GM12878 (cell line): ENCODE data around the gene RPGRIP1L. TPM values are rescaled to one million over a fixed set of nuclear protein-coding genes. Genes with fewer than 3 reads are reported as not detected.

ENCODE experiments used
- ATAC-seq: fragments of 200-7000 bp; cut with Tn5 transposase; 3 replicates; pipeline ENCODE4 v1.9.1; 2020; ENCODE audit warnings: mild to moderate bottlenecking, moderate library complexity
- BruUV-seq: library from RNA; stranded (reverse); fragments of 400-500 nt; replicated peaks from 2 replicates; lab custom pipeline; 2021; lab: Mats Ljungman, UMichigan
- CTCF ChIA-PET: fragments of 300-600 bp; sonication (Branson Sonifier 250); formaldehyde crosslinking; extraction: SDS; loops from one replicate; lab custom pipeline; 2021; ENCODE audit warnings: inconsistent platforms; lab: Yijun Ruan, JAX
- POLR2A ChIA-PET: fragments of 350-600 bp; formaldehyde crosslinking; extraction: SDS; loops from one replicate; lab custom pipeline; 2021; ENCODE audit warnings: inconsistent platforms; lab: Charles Lee
- RAD21 ChIA-PET: fragments of 300-600 bp; sonication (Branson Sonifier 250); formaldehyde crosslinking; loops from one replicate; lab custom pipeline; 2023; ENCODE audit warnings: antibody characterized with exemption; ENCODE audit not compliant: unreplicated experiment; lab: Charles Lee
- SMC1A ChIA-PET: fragments of 300-600 bp; sonication (Branson Sonifier 250); formaldehyde crosslinking; loops from one replicate; lab custom pipeline; 2023; ENCODE audit not compliant: unreplicated experiment, uncharacterized antibody; lab: Charles Lee
- DNase-seq: peaks from one replicate; pipeline ENCODE4 v3.0.0-alpha.2; 2011; ENCODE audit warnings: low read depth, low spot score
- FAIRE-seq: peaks from 3 replicates; lab custom pipeline; 2011; peaks lifted over from hg19 to GRCh38; lab: Jason Lieb, UNC
- H2AFZ ChIP-seq: 2 replicates; pipeline ENCODE4 v1.6.0; 2011; ENCODE audit warnings: low read depth, low read length, control low read depth; ENCODE audit not compliant: control insufficient read depth
- H3K27ac ChIP-seq: 2 replicates; pipeline ENCODE4 v1.5.1; 2011; ENCODE audit warnings: control low read depth; ENCODE audit not compliant: control insufficient read depth, insufficient read depth
- H3K27me3 ChIP-seq, 2 experiments: replicated peaks in 1 of 2; 2 replicates each; pipeline versions ENCODE4 v1.6.0 to v1.6.1; 2011; ENCODE audit warnings: low read length in 1 of 2; ENCODE audit not compliant: control insufficient read depth in 2 of 2, insufficient read depth in 2 of 2
- H3K36me3 ChIP-seq, 2 experiments: 2 replicates each; pipeline ENCODE4 v1.5.1; 2011; ENCODE audit warnings: low read length in 1 of 2; ENCODE audit not compliant: control insufficient read depth in 2 of 2, insufficient read depth in 2 of 2
- H3K4me1 ChIP-seq: 2 replicates; pipeline ENCODE4 v1.6.1; 2011; ENCODE audit warnings: mild to moderate bottlenecking, low read length, moderate library complexity, mixed read lengths; ENCODE audit not compliant: control insufficient read depth, insufficient read depth
- H3K4me2 ChIP-seq: 2 replicates; pipeline ENCODE4 v1.6.0; 2011; ENCODE audit warnings: control low read depth; ENCODE audit not compliant: control insufficient read depth, insufficient read depth
- H3K4me3 ChIP-seq: fragments of 200-600 bp; sonication (generic); 2 replicates; pipeline ENCODE4 v1.5.1; 2016
- H3K79me2 ChIP-seq: 2 replicates; pipeline ENCODE4 v1.6.0; 2011; ENCODE audit warnings: low read length; ENCODE audit not compliant: control insufficient read depth, insufficient read depth
- H3K9ac ChIP-seq: 2 replicates; pipeline ENCODE4 v1.8.0; 2011; ENCODE audit warnings: low read length, control low read depth, mixed read lengths; ENCODE audit not compliant: control insufficient read depth, insufficient read depth
- H3K9me3 ChIP-seq: replicated peaks from 3 replicates; pipeline ENCODE4 v1.5.1; 2011; ENCODE audit warnings: mild to moderate bottlenecking, low read length; ENCODE audit not compliant: control insufficient read depth, insufficient read depth
- H4K20me1 ChIP-seq: 2 replicates; pipeline ENCODE4 v1.6.0; 2011; ENCODE audit not compliant: control insufficient read depth, insufficient read depth
- CEBPZ ChIP-seq: fragments of 150-350 bp; IDR thresholded peaks from 2 replicates; pipeline ENCODE4 v1.6.1; 2016; ENCODE audit warnings: low read depth, low read length
- FOXK2 ChIP-seq: fragments of 450-650 bp; IDR thresholded peaks from 2 replicates; pipeline ENCODE4 v1.6.1; 2017; ENCODE audit warnings: mild to moderate bottlenecking, moderate library complexity
- MAX ChIP-seq: IDR thresholded peaks from 2 replicates; pipeline ENCODE4 v1.6.1; 2012; ENCODE audit warnings: low read depth, low read length, improper control_type of control experiment
- NFIC ChIP-seq: IDR thresholded peaks from 2 replicates; pipeline ENCODE4 v1.6.1; 2012; ENCODE audit warnings: low read depth, mild to moderate bottlenecking, inconsistent platforms, low read length, moderate library complexity
- NFXL1 ChIP-seq: fragments of 450-650 bp; IDR thresholded peaks from 2 replicates; pipeline ENCODE4 v1.6.1; 2017; ENCODE audit warnings: antibody characterized with exemption, mild to moderate bottlenecking, borderline replicate concordance
- SMAD1 ChIP-seq: fragments of 450-650 bp; IDR thresholded peaks from 2 replicates; pipeline ENCODE4 v1.6.1; 2018; ENCODE audit warnings: mild to moderate bottlenecking, low read depth; ENCODE audit not compliant: partially characterized antibody
- SMC3 ChIP-seq: IDR thresholded peaks from 2 replicates; pipeline ENCODE4 v1.6.1; 2011; ENCODE audit warnings: low read length, improper control_type of control experiment, borderline replicate concordance
- TBL1XR1 ChIP-seq: IDR thresholded peaks from 2 replicates; pipeline ENCODE4 v1.6.1; 2012; ENCODE audit warnings: low read depth, low read length, improper control_type of control experiment
- USF2 ChIP-seq: IDR thresholded peaks from 2 replicates; pipeline ENCODE4 v1.6.1; 2011; ENCODE audit warnings: low read depth, low read length, improper control_type of control experiment, borderline replicate concordance
- ZNF592 ChIP-seq: fragments of 450-650 bp; IDR thresholded peaks from 2 replicates; pipeline ENCODE4 v1.6.1; 2017; ENCODE audit warnings: mild to moderate bottlenecking, moderate library complexity
- WGBS: methylation state at CpG from one replicate; pipeline ENCODE4 v1.1.6; 2016; ENCODE audit warnings: low lambda C conversion rate; ENCODE audit not compliant: insufficient replicate concordance, insufficient coverage; ENCODE audit errors: missing lambda C conversion rate; 5-methylcytosine and 5-hydroxymethylcytosine counted together
- in situ Hi-C: fragments of 300-500 bp; cut with MboI; formaldehyde crosslinking; loops from 9 replicates; pipeline ENCODE4 v1.14.3; 2018; ENCODE audit warnings: mixed read lengths
- intact Hi-C: fragments of 100-400 bp; cut with micrococcal nuclease; formaldehyde crosslinking; loops from one replicate; pipeline ENCODE4 v1.14.2; 2022; ENCODE audit not compliant: unreplicated experiment
- polyA plus RNA-seq, 11 experiments: library from polyadenylated mRNA; depleted of rRNA in 4 of 11; unstranded in 6 of 11; stranded (reverse) in 5 of 11; fragments of >200 nt; fragmentation: Nextera tagmentation in 4 of 11; fragmentation: Illumina TruSeq in 1 of 11; extraction: Ambion mirVana in 4 of 11; extraction: Trizol in 1 of 11; gene quantifications; 1 replicate in 1 of 11; 2 replicates in 10 of 11; pipeline versions ENCODE4 v1.2.1 to v1.2.3, GENCODE V29; 2011 to 2016; ENCODE audit warnings: inconsistent platforms in 2 of 11, missing spikeins in 2 of 11, low read depth in 1 of 11
- total RNA-seq, 4 experiments: library from RNA; depleted of rRNA in 3 of 4; stranded (reverse); fragments of >200 nt in 3 of 4; fragmentation: Illumina TruSeq in 1 of 4; extraction: Trizol in 1 of 4; gene quantifications; 2 replicates each; pipeline versions ENCODE4 v1.2.1 to v1.2.3, GENCODE V29; 2013 to 2021

The RPGRIP1L gene
- total and polyA plus RNA-seq, 10 of the 15 experiments (the other 5 are each of a cell fraction or from before 2014, with no cell fraction given): 3.5 to 9.6 (median 4.4) TPM

GRCh38 chr16:53678756-53679343 is 24.8 kb downstream of the RPGRIP1L start (continued):
- TF ChIP-seq TBL1XR1: no peak

GRCh38 chr16:53678155-53678554 is 25.5 kb downstream of the RPGRIP1L start:
- no peak overlapping the region for H3K4me3 ChIP-seq
- no TSS peak for BruUV-seq
- RAD21 ChIA-PET: no interaction called here
- SMC1A ChIA-PET: no interaction called here
- FAIRE-seq: no peak
- no peaks in the 10 kb centered on the region for H3K4me1 ChIP-seq
- CTCF ChIA-PET: no interaction called here
- POLR2A ChIA-PET: interaction anchor here (0.7 kb wide), 1 partner anchor 244 kb away, joined by 3 read pairs; the partner anchor contains the start of gene RBL2
- H2AFZ ChIP-seq: no peak overlapping the region
- no peaks in the 10 kb centered on the region for H3K27me3 ChIP-seq
- H3K36me3 ChIP-seq: no peaks in the 10 kb centered on the region
- no peaks in the 10 kb centered on the region for H3K9me3 ChIP-seq
- H3K4me2 ChIP-seq: no peak overlapping the region
- in situ Hi-C loops: no loop called here
- 100% methylated on average over 1 of the region's 1 CpG for WGBS
- H3K27ac ChIP-seq: no peak overlapping the region
- no peak for DNase-seq
- intact Hi-C loops: no loop called here
- no peak overlapping the region for H3K9ac ChIP-seq
- TF ChIP-seq CEBPZ: no peak
- TF ChIP-seq SMC3: no peak
- TF ChIP-seq SMAD1: no peak
- TF ChIP-seq NFIC: no peak
- TF ChIP-seq FOXK2: no peak
- no peak for TF ChIP-seq ZNF592
- no peak for TF ChIP-seq USF2
- TF ChIP-seq MAX: no peak
- no peak for TF ChIP-seq NFXL1
- no peaks in the 10 kb centered on the region for H4K20me1 ChIP-seq
- no peaks in the 10 kb centered on the region for H3K79me2 ChIP-seq
- ATAC-seq: no peak
